Measurements from ENCODE around the gene AGPAT2. TPM values are rescaled to one million over a fixed set of nuclear protein-coding genes. Genes with fewer than 3 reads are reported as not detected.

Gene AGPAT2
- total RNA-seq, 1 donor from 2014 or later: 129 TPM

DNA sequence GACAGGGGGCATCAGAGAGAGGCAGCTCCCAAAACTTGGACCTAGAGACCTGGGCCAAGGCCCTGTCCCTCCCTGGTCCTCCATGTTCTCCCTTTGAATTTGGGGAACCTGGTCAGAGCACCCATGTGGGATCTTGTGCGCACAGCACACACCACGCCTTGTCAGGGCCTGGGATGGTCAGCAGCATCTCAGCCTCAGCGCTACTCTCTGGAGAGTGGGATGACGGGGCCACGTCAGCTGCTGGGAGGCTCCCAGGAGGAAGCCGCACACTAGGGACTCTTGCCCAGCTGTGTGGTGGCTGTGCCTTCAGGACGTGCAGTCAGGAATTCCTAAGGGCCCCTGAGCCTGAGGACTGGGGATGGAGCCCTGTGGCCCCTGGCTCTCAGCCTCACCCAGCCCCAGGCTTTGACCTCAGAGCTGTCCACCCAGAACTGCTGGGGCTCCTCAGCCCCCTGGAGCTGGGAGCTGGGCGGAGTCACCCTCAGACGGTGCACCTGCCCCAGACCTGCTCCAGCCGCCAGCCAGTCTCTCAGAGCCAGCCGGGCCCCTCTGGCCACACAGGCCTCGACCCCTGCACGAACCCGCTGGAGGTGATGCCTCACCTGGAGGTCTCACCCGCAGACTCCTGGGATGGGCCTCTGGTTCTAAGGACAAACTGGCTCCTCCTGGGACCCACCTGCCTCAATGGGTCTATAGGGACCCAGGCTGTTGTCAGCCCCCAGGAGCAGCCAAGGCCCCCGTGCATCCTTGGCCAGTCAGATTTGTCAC lies 62.9 kb downstream of the AGPAT2 start:
- no peak for DNase-seq (ENCODE audit: low spot score in 2 of 2)
- H3K4me3 ChIP-seq: no peak overlapping the region
- TF ChIP-seq, protein P1, sequence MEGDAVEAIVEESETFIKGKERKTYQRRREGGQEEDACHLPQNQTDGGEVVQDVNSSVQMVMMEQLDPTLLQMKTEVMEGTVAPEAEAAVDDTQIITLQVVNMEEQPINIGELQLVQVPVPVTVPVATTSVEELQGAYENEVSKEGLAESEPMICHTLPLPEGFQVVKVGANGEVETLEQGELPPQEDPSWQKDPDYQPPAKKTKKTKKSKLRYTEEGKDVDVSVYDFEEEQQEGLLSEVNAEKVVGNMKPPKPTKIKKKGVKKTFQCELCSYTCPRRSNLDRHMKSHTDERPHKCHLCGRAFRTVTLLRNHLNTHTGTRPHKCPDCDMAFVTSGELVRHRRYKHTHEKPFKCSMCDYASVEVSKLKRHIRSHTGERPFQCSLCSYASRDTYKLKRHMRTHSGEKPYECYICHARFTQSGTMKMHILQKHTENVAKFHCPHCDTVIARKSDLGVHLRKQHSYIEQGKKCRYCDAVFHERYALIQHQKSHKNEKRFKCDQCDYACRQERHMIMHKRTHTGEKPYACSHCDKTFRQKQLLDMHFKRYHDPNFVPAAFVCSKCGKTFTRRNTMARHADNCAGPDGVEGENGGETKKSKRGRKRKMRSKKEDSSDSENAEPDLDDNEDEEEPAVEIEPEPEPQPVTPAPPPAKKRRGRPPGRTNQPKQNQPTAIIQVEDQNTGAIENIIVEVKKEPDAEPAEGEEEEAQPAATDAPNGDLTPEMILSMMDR (IDR thresholded peaks at IDR 0.05): no peak
- no peaks in the 10 kb centered on the region for H3K27me3 ChIP-seq
- H3K4me1 ChIP-seq: peaks cover 16 to 22% of the 10 kb centered on the region in 2 donors
- no peak overlapping the region for H3K27ac ChIP-seq
- H3K9me3 ChIP-seq: no peaks in the 10 kb centered on the region
- no peaks in the 10 kb centered on the region for H3K36me3 ChIP-seq
- intact Hi-C loops (cut with DNase I): loop anchor here (2.0 kb wide), 1 partner anchor 80 kb away; no protein-coding TSS in a partner anchor

DNA sequence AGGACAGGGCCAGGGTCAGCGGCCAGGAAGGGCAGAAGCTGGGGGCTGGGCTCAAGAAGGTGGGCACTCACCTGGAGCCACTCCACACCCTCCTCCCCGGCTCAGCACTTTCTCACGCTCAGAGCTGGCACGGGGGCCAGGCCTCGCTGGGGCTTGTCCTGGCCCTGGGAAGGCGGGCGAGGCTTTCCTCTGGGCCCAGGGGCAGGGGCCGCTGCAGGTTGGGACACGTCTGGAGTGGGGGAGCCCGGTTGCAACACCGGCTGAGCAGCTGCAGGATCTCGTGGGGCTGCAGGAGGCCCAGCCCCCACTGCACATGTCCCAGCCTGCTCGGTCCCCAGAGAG lies 63.4 kb downstream of the AGPAT2 start:
- no peak for DNase-seq (ENCODE audit: low spot score in 2 of 2)
- H3K27me3 ChIP-seq: no peaks in the 10 kb centered on the region
- intact Hi-C loops (cut with DNase I): loop anchor here (2.0 kb wide), 1 partner anchor 79 kb away; no protein-coding TSS in a partner anchor
- H3K4me1 ChIP-seq: peaks cover 16 to 25% of the 10 kb centered on the region in 2 donors
- no peaks in the 10 kb centered on the region for H3K36me3 ChIP-seq
- TF ChIP-seq, protein P1 (IDR thresholded peaks at IDR 0.05): no peak
- no peaks in the 10 kb centered on the region for H3K9me3 ChIP-seq
- H3K4me3 ChIP-seq: no peak overlapping the region
- H3K27ac ChIP-seq: no peak overlapping the region

Other genes starting within 250 kb of the AGPAT2 start
- 20.2 TPM for gene INPP5E, start 247.6 kb downstream of the AGPAT2 start, total RNA-seq
- gene SEC16A, start 204.4 kb downstream of the AGPAT2 start, total RNA-seq: 66.1 TPM
- 120 TPM for gene NOTCH1, start 141.4 kb downstream of the AGPAT2 start, total RNA-seq
- gene EGFL7, start 24.5 kb downstream of the AGPAT2 start, total RNA-seq: 443 TPM
- 86.2 TPM for gene DIPK1B, start 25.1 kb upstream of the AGPAT2 start, total RNA-seq
- gene LCN10, start 55.5 kb upstream of the AGPAT2 start, total RNA-seq: 28.5 TPM
- 130 TPM for gene LCN6, start 61.1 kb upstream of the AGPAT2 start, total RNA-seq
- gene LCN8, start 70.8 kb upstream of the AGPAT2 start, total RNA-seq: not detected
- not detected for gene LCN15, start 77.1 kb upstream of the AGPAT2 start, total RNA-seq
- 10.9 TPM for gene TMEM141, start 103.9 kb upstream of the AGPAT2 start, total RNA-seq
- gene CCDC183, start 108.9 kb upstream of the AGPAT2 start, total RNA-seq: not detected
- gene RABL6, start 120.5 kb upstream of the AGPAT2 start, total RNA-seq: 70.9 TPM
- gene AJM1, start 155.0 kb upstream of the AGPAT2 start, total RNA-seq: 5.9 TPM
- 108 TPM for gene PHPT1, start 162.0 kb upstream of the AGPAT2 start, total RNA-seq
- gene MAMDC4, start 164.9 kb upstream of the AGPAT2 start, total RNA-seq: 5.0 TPM
- 140 TPM for gene EDF1, start 178.9 kb upstream of the AGPAT2 start, total RNA-seq
- 4.4 TPM for gene TRAF2, start 199.1 kb upstream of the AGPAT2 start, total RNA-seq

Measured in ascending aorta (tissue), 2 donors.